Transverse colon (tissue), 3 donors: ENCODE data around the gene PILRA.

Experiments used
- EP300 ChIP-seq: sonication (generic); formaldehyde crosslinking; IDR thresholded peaks from one replicate; pipeline ENCODE4 v1.6.1; 2017; ENCODE audit warnings: antibody characterized with exemption, low read depth
- POLR2A ChIP-seq: fragments of 450-650 bp; IDR thresholded peaks from one replicate; pipeline ENCODE4 v1.6.1; 2016; ENCODE audit warnings: antibody characterized with exemption, mild to moderate bottlenecking, moderate library complexity
- TF ChIP-seq, protein P1 (sequence below), 5 experiments: fragments of 200-600 bp in 3 of 5; fragments of 450-650 bp in 2 of 5; sonication (generic) in 3 of 5; IDR thresholded peaks; 1 replicate in 2 of 5; 2 replicates in 3 of 5; pipeline ENCODE4 v1.5.1; 2016 to 2017; ENCODE audit warnings: antibody characterized with exemption in 5 of 5, inconsistent platforms in 3 of 5, mild to moderate bottlenecking in 2 of 5, moderate library complexity in 1 of 5

DNA sequence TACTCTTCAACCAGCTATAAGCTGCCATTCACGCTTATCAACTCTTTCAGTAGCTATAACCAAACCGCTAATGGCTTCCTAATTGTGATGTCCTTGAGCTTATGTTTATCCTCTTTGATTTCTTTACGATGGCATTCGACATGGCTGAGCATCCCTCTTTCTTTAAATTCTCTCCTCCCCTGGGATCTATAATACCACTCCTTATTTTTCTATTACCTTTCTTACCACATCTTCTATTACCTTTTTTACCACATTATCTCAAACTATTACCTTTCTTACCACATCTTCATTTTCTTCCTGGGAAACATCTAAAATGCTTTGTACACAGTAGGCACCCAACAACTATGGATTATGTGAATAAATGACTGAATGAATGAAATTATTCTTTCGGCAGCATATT, 42.2 kb downstream of the PILRA start:
- TF ChIP-seq, protein P1, sequence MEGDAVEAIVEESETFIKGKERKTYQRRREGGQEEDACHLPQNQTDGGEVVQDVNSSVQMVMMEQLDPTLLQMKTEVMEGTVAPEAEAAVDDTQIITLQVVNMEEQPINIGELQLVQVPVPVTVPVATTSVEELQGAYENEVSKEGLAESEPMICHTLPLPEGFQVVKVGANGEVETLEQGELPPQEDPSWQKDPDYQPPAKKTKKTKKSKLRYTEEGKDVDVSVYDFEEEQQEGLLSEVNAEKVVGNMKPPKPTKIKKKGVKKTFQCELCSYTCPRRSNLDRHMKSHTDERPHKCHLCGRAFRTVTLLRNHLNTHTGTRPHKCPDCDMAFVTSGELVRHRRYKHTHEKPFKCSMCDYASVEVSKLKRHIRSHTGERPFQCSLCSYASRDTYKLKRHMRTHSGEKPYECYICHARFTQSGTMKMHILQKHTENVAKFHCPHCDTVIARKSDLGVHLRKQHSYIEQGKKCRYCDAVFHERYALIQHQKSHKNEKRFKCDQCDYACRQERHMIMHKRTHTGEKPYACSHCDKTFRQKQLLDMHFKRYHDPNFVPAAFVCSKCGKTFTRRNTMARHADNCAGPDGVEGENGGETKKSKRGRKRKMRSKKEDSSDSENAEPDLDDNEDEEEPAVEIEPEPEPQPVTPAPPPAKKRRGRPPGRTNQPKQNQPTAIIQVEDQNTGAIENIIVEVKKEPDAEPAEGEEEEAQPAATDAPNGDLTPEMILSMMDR (IDR thresholded peaks at IDR 0.05) = no peak
- TF ChIP-seq EP300 (no peak), POLR2A (no peak)
